KMS-11 (cell line): ENCODE data around the gene STARD13.

ENCODE experiments used
- H2AFZ ChIP-seq: fragments of 200-600 bp; sonication (generic); 2 replicates; pipeline ENCODE4 v1.6.1; 2016; ENCODE audit warnings: antibody characterized with exemption, mixed run types, low read depth
- H3K27ac ChIP-seq: fragments of 200-600 bp; sonication (generic); 2 replicates; pipeline ENCODE4 v1.6.1; 2016; ENCODE audit warnings: mild to moderate bottlenecking, mixed run types
- H3K27me3 ChIP-seq: fragments of 200-600 bp; sonication (generic); 2 replicates; pipeline ENCODE4 v1.6.1; 2017; ENCODE audit warnings: mild to moderate bottlenecking, low read depth, mixed run types, moderate library complexity; ENCODE audit not compliant: insufficient read depth
- H3K36me3 ChIP-seq: fragments of 200-600 bp; sonication (generic); 2 replicates; pipeline ENCODE4 v1.6.1; 2017; ENCODE audit warnings: mild to moderate bottlenecking, mixed run types; ENCODE audit not compliant: insufficient read depth
- H3K4me1 ChIP-seq: fragments of 200-600 bp; sonication (generic); 2 replicates; pipeline ENCODE4 v1.6.1; 2016; ENCODE audit warnings: mild to moderate bottlenecking, low read depth, mixed run types; ENCODE audit not compliant: poor library complexity, severe bottlenecking
- H3K4me2 ChIP-seq: fragments of 200-600 bp; sonication (generic); 2 replicates; pipeline ENCODE4 v1.7.0; 2016; ENCODE audit warnings: mild to moderate bottlenecking, mixed run types
- H3K4me3 ChIP-seq: fragments of 200-600 bp; sonication (generic); IDR thresholded peaks from 2 replicates; pipeline ENCODE4 v1.6.1; 2017; ENCODE audit warnings: low read depth, low read length, mixed read lengths; ENCODE audit not compliant: insufficient read depth
- H3K79me2 ChIP-seq: fragments of 200-600 bp; sonication (generic); 2 replicates; pipeline ENCODE4 v1.6.1; 2016; ENCODE audit warnings: low read depth, mixed run types; ENCODE audit not compliant: insufficient read depth
- H3K9ac ChIP-seq: fragments of 200-600 bp; sonication (generic); 2 replicates; pipeline ENCODE4 v1.6.1; 2016; ENCODE audit warnings: mild to moderate bottlenecking, mixed run types
- H4K20me1 ChIP-seq: fragments of 200-600 bp; sonication (generic); 2 replicates; pipeline ENCODE4 v1.6.1; 2016; ENCODE audit warnings: mild to moderate bottlenecking, mixed run types; ENCODE audit not compliant: insufficient read depth
- TF ChIP-seq, protein P1 (sequence below): fragments of 200-600 bp; sonication (generic); conservative IDR thresholded peaks from 2 replicates; pipeline ENCODE4 v1.6.1; 2017; ENCODE audit warnings: low read depth, mild to moderate bottlenecking, antibody characterized with exemption, low read length, moderate library complexity, mixed read lengths

The STARD13 gene

DNA sequence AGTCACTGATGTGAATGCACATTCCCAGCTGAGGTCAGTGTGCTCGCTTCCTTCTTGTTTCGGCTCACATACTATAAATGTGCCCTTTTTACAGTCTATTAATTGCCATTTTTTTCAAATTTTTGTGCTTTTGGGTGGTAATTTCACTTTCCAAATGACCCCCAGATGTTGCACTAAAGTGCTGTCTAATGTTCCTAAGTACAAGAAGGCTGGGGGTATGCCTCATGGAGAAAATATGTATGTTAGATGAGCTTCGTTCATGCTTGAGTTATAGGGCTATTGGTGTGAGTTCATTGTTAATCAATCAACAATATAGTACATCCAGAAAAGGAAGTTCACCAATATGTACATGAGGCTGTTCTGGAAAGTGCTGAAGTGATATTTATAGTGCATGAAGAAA lies 184.7 kb downstream of the STARD13 start:
- no peaks in the 10 kb centered on the region for H3K36me3 ChIP-seq
- no peak overlapping the region for H3K4me2 ChIP-seq

DNA sequence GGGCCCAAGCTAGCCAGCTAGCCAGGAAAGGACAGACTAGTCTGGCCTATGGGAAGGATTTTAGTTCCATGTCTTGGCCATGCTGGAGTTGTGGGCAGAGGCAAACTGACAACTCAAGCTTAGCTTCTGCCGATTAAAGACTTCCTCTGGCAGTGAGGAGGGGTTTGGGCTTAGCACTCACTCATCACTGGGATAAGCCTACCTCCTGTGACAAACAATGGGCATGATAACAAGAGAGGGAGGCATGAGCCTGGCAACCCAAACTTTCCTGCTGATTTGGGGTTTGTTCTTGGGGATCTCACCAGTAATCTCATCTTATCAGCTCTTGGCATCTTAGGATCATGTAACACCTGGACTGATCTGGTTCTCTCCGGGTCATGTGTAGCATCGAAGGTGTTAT lies 185.7 kb downstream of the STARD13 start:
- H3K27me3 ChIP-seq: no peaks in the 10 kb centered on the region
- H4K20me1 ChIP-seq: no peaks in the 10 kb centered on the region
- H3K4me2 ChIP-seq: no peak overlapping the region
- no peak overlapping the region for H3K9ac ChIP-seq
- no peak overlapping the region for H3K27ac ChIP-seq
- H3K36me3 ChIP-seq: no peaks in the 10 kb centered on the region
- H3K4me1 ChIP-seq: no peaks in the 10 kb centered on the region
- TF ChIP-seq, protein P1, sequence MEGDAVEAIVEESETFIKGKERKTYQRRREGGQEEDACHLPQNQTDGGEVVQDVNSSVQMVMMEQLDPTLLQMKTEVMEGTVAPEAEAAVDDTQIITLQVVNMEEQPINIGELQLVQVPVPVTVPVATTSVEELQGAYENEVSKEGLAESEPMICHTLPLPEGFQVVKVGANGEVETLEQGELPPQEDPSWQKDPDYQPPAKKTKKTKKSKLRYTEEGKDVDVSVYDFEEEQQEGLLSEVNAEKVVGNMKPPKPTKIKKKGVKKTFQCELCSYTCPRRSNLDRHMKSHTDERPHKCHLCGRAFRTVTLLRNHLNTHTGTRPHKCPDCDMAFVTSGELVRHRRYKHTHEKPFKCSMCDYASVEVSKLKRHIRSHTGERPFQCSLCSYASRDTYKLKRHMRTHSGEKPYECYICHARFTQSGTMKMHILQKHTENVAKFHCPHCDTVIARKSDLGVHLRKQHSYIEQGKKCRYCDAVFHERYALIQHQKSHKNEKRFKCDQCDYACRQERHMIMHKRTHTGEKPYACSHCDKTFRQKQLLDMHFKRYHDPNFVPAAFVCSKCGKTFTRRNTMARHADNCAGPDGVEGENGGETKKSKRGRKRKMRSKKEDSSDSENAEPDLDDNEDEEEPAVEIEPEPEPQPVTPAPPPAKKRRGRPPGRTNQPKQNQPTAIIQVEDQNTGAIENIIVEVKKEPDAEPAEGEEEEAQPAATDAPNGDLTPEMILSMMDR: no peak
- no peak overlapping the region for H3K4me3 ChIP-seq
- no peaks in the 10 kb centered on the region for H3K79me2 ChIP-seq
- no peak overlapping the region for H2AFZ ChIP-seq

More for the DNA sequence above, 184.7 kb downstream of the STARD13 start:
- Histone ChIP-seq H4K20me1 (no peaks in the 10 kb centered on the region), H3K9ac (no peak overlapping the region), H3K27ac (no peak overlapping the region), H2AFZ (no peak overlapping the region), H3K79me2 (no peaks in the 10 kb centered on the region), H3K27me3 (no peaks in the 10 kb centered on the region), H3K4me1 (no peaks in the 10 kb centered on the region), H3K4me3 (no peak overlapping the region)
- TF ChIP-seq, protein P1: no peak

DNA sequence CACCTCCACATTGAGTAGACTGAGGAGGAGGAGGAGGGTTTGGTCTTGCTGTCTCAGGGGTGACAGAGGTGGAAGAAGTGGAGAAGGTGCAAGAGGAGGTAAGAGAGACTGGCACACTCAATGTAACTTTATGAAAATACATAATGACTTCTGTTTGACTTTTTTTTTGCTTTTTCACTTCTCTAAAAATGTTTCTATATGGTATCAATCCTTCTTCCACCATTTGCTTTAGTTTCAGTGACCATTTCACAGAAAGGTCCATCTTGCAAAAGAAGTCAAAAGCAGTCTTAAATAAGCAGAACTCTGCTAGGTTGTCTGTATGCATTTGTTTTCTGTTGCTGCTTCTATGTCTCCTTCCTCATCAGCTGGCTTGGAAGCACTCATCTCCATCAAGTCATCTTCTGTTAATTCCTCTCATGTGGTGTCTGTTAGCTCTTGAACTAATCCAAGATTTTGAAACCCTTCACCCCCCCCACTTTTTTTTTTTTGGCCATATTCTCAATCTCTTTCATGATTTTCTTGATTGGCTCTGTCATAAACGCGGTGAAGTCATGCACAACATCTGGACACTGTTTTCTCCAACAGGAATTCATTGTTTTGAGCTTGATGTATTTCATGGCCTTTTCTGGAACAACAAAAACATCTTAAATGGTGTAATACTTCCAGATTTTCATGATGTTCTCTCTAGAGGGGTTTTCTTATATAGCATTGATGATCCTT lies 188.5 kb downstream of the STARD13 start:
- Histone ChIP-seq H4K20me1 (no peaks in the 10 kb centered on the region), H3K4me3 (no peak overlapping the region), H3K4me1 (no peaks in the 10 kb centered on the region), H3K9ac (no peak overlapping the region), H3K36me3 (no peaks in the 10 kb centered on the region), H3K4me2 (no peak overlapping the region), H3K79me2 (no peaks in the 10 kb centered on the region), H3K27ac (no peak overlapping the region), H2AFZ (no peak overlapping the region), H3K27me3 (no peaks in the 10 kb centered on the region)
- TF ChIP-seq, protein P1: no peak

DNA sequence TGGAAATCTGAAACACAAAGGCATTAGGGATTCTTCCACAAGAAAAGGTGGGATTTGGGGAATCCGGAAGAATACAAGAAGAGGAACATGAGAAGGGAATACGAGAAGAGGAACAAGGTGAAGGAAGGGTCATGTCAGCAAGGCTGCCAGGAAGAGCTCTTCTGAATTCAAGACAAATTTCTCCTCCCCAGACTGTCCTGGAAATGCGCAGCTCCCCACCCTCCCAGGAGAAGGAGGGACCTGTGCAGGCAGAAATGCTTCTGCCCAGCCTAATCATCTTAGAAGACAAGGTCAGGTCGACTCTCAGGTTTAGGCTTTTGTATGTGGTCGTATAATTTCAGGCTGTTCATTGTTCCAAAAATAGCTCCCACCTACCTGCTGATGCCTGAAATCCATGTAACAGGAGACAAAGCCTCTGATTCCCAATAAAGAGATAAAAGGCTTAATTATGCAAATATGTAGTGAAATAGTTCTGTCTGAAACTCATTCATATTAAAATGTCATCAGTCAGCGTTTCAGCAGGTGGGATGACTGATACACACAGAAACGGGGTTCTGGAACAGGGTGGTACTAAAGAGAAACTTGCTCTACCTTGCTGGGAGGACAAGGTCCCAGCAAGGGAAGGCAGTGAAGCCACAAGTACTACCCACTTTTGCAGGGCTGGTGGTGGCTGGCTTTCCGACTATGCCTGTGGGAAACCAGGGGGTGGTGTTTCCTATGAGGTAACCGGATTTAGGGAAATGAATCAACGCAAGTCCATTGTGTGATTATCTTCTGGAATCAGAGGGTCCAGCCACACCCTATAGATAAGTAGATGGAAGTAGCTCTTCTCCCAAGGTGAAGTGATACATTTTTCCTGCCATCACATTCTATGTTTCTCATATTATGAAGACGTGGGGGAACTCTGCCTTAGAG lies 193.2 kb downstream of the STARD13 start:
- no peak overlapping the region for H2AFZ ChIP-seq
- no peaks in the 10 kb centered on the region for H3K4me1 ChIP-seq
- no peaks in the 10 kb centered on the region for H3K79me2 ChIP-seq
- H3K27ac ChIP-seq: no peak overlapping the region
- no peaks in the 10 kb centered on the region for H4K20me1 ChIP-seq
- H3K9ac ChIP-seq: no peak overlapping the region
- H3K4me3 ChIP-seq: no peak overlapping the region
- no peak overlapping the region for H3K4me2 ChIP-seq
- H3K27me3 ChIP-seq: no peaks in the 10 kb centered on the region
- H3K36me3 ChIP-seq: no peaks in the 10 kb centered on the region
- TF ChIP-seq, protein P1: no peak
